GM12878 (cell line): Measurements from ENCODE around the gene NSUN2. TPM values are rescaled to one million over a fixed set of nuclear protein-coding genes. Genes with fewer than 3 reads are reported as not detected.

Source experiments
- ATAC-seq: fragments of 200-7000 bp; cut with Tn5 transposase; 3 replicates; pipeline ENCODE4 v1.9.1; 2020; ENCODE audit warnings: mild to moderate bottlenecking, moderate library complexity
- BruUV-seq: library from RNA; stranded (reverse); fragments of 400-500 nt; replicated peaks from 2 replicates; lab custom pipeline; 2021; lab: Mats Ljungman, UMichigan
- CTCF ChIA-PET: fragments of 300-600 bp; sonication (Branson Sonifier 250); formaldehyde crosslinking; extraction: SDS; loops from one replicate; lab custom pipeline; 2021; ENCODE audit warnings: inconsistent platforms; lab: Yijun Ruan, JAX
- POLR2A ChIA-PET: fragments of 350-600 bp; formaldehyde crosslinking; extraction: SDS; loops from one replicate; lab custom pipeline; 2021; ENCODE audit warnings: inconsistent platforms; lab: Charles Lee
- RAD21 ChIA-PET: fragments of 300-600 bp; sonication (Branson Sonifier 250); formaldehyde crosslinking; loops from one replicate; lab custom pipeline; 2023; ENCODE audit warnings: antibody characterized with exemption; ENCODE audit not compliant: unreplicated experiment; lab: Charles Lee
- SMC1A ChIA-PET: fragments of 300-600 bp; sonication (Branson Sonifier 250); formaldehyde crosslinking; loops from one replicate; lab custom pipeline; 2023; ENCODE audit not compliant: unreplicated experiment, uncharacterized antibody; lab: Charles Lee
- DNase-seq: peaks from one replicate; pipeline ENCODE4 v3.0.0-alpha.2; 2011; ENCODE audit warnings: low read depth, low spot score
- FAIRE-seq: peaks from 3 replicates; lab custom pipeline; 2011; peaks lifted over from hg19 to GRCh38; lab: Jason Lieb, UNC
- H2AFZ ChIP-seq: 2 replicates; pipeline ENCODE4 v1.6.0; 2011; ENCODE audit warnings: low read depth, low read length, control low read depth; ENCODE audit not compliant: control insufficient read depth
- H3K27ac ChIP-seq: 2 replicates; pipeline ENCODE4 v1.5.1; 2011; ENCODE audit warnings: control low read depth; ENCODE audit not compliant: control insufficient read depth, insufficient read depth
- H3K27me3 ChIP-seq, 2 experiments: replicated peaks in 1 of 2; 2 replicates each; pipeline versions ENCODE4 v1.6.0 to v1.6.1; 2011; ENCODE audit warnings: low read length in 1 of 2; ENCODE audit not compliant: control insufficient read depth in 2 of 2, insufficient read depth in 2 of 2
- H3K36me3 ChIP-seq, 2 experiments: 2 replicates each; pipeline ENCODE4 v1.5.1; 2011; ENCODE audit warnings: low read length in 1 of 2; ENCODE audit not compliant: control insufficient read depth in 2 of 2, insufficient read depth in 2 of 2
- H3K4me1 ChIP-seq: 2 replicates; pipeline ENCODE4 v1.6.1; 2011; ENCODE audit warnings: mild to moderate bottlenecking, low read length, moderate library complexity, mixed read lengths; ENCODE audit not compliant: control insufficient read depth, insufficient read depth
- H3K4me2 ChIP-seq: 2 replicates; pipeline ENCODE4 v1.6.0; 2011; ENCODE audit warnings: control low read depth; ENCODE audit not compliant: control insufficient read depth, insufficient read depth
- H3K4me3 ChIP-seq: fragments of 200-600 bp; sonication (generic); 2 replicates; pipeline ENCODE4 v1.5.1; 2016
- H3K79me2 ChIP-seq: 2 replicates; pipeline ENCODE4 v1.6.0; 2011; ENCODE audit warnings: low read length; ENCODE audit not compliant: control insufficient read depth, insufficient read depth
- H3K9ac ChIP-seq: 2 replicates; pipeline ENCODE4 v1.8.0; 2011; ENCODE audit warnings: low read length, control low read depth, mixed read lengths; ENCODE audit not compliant: control insufficient read depth, insufficient read depth
- H3K9me3 ChIP-seq: replicated peaks from 3 replicates; pipeline ENCODE4 v1.5.1; 2011; ENCODE audit warnings: mild to moderate bottlenecking, low read length; ENCODE audit not compliant: control insufficient read depth, insufficient read depth
- H4K20me1 ChIP-seq: 2 replicates; pipeline ENCODE4 v1.6.0; 2011; ENCODE audit not compliant: control insufficient read depth, insufficient read depth
- BMI1 ChIP-seq: fragments of 450-650 bp; IDR thresholded peaks from 2 replicates; pipeline ENCODE4 v1.6.1; 2016; ENCODE audit warnings: mild to moderate bottlenecking, moderate library complexity, borderline replicate concordance
- ETV6 ChIP-seq, 2 experiments: fragments of 450-650 bp in 1 of 2; IDR thresholded peaks in 1 of 2; conservative IDR thresholded peaks in 1 of 2; 2 replicates each; pipeline ENCODE4 v1.6.1; 2014; ENCODE audit warnings: antibody characterized with exemption in 1 of 2, borderline replicate concordance in 1 of 2, low read depth in 1 of 2, mild to moderate bottlenecking in 1 of 2, moderate library complexity in 1 of 2
- GATAD2B ChIP-seq: fragments of 450-650 bp; conservative IDR thresholded peaks from 2 replicates; pipeline ENCODE4 v1.6.1; 2017; ENCODE audit warnings: low read depth, mild to moderate bottlenecking, moderate library complexity
- IKZF2 ChIP-seq, 2 experiments: fragments of 450-650 bp; IDR thresholded peaks; 2 replicates each; pipeline ENCODE4 v1.6.1; 2017; ENCODE audit warnings: mild to moderate bottlenecking in 2 of 2, moderate library complexity in 2 of 2
- IRF4 ChIP-seq: IDR thresholded peaks from 2 replicates; pipeline ENCODE4 v1.6.1; 2011; ENCODE audit warnings: low read depth, low read length
- JUNB ChIP-seq: IDR thresholded peaks from 2 replicates; pipeline ENCODE4 v1.6.1; 2016; ENCODE audit warnings: antibody characterized with exemption, mild to moderate bottlenecking
- JUND ChIP-seq: IDR thresholded peaks from 2 replicates; pipeline ENCODE4 v1.6.1; 2012; ENCODE audit warnings: low read depth, mild to moderate bottlenecking, low read length, improper control_type of control experiment, moderate library complexity
- KDM1A ChIP-seq: fragments of 200-600 bp; sonication (generic); IDR thresholded peaks from 2 replicates; pipeline ENCODE4 v1.6.1; 2016; ENCODE audit warnings: borderline replicate concordance
- LARP7 ChIP-seq: fragments of 450-650 bp; IDR thresholded peaks from 2 replicates; pipeline ENCODE4 v1.6.1; 2017; ENCODE audit warnings: mild to moderate bottlenecking
- MEF2A ChIP-seq: IDR thresholded peaks from 2 replicates; pipeline ENCODE4 v1.6.1; 2011; ENCODE audit warnings: low read depth, mild to moderate bottlenecking, low read length, moderate library complexity; ENCODE audit not compliant: insufficient read depth
- NR2F1 ChIP-seq: fragments of 450-650 bp; conservative IDR thresholded peaks from 2 replicates; pipeline ENCODE4 v1.6.1; 2017; ENCODE audit warnings: mild to moderate bottlenecking
- RELA ChIP-seq: fragments of 450-650 bp; IDR thresholded peaks from 2 replicates; pipeline ENCODE4 v1.8.0; 2014; ENCODE audit warnings: borderline replicate concordance; ENCODE audit not compliant: partially characterized antibody
- SREBF1 ChIP-seq: IDR thresholded peaks from 2 replicates; pipeline ENCODE4 v1.6.1; 2012; ENCODE audit warnings: mild to moderate bottlenecking, low read length
- STAT3 ChIP-seq: IDR thresholded peaks from 2 replicates; pipeline ENCODE4 v1.6.1; 2011; ENCODE audit warnings: low read depth, low read length, improper control_type of control experiment
- TCF12 ChIP-seq: IDR thresholded peaks from 2 replicates; pipeline ENCODE4 v1.6.1; 2011; ENCODE audit warnings: low read depth, mild to moderate bottlenecking, low read length
- WRNIP1 ChIP-seq: IDR thresholded peaks from 2 replicates; pipeline ENCODE4 v1.6.1; 2011; ENCODE audit warnings: low read depth, low read length, improper control_type of control experiment, borderline replicate concordance
- ZBTB40 ChIP-seq: fragments of 450-650 bp; IDR thresholded peaks from 2 replicates; pipeline ENCODE4 v1.6.1; 2016; ENCODE audit warnings: mild to moderate bottlenecking, moderate library complexity, borderline replicate concordance
- WGBS: methylation state at CpG from one replicate; pipeline ENCODE4 v1.1.6; 2016; ENCODE audit warnings: low lambda C conversion rate; ENCODE audit not compliant: insufficient replicate concordance, insufficient coverage; ENCODE audit errors: missing lambda C conversion rate; 5-methylcytosine and 5-hydroxymethylcytosine counted together
- in situ Hi-C: fragments of 300-500 bp; cut with MboI; formaldehyde crosslinking; loops from 9 replicates; pipeline ENCODE4 v1.14.3; 2018; ENCODE audit warnings: mixed read lengths
- intact Hi-C: fragments of 100-400 bp; cut with micrococcal nuclease; formaldehyde crosslinking; loops from one replicate; pipeline ENCODE4 v1.14.2; 2022; ENCODE audit not compliant: unreplicated experiment
- polyA plus RNA-seq, 11 experiments: library from polyadenylated mRNA; depleted of rRNA in 4 of 11; unstranded in 6 of 11; stranded (reverse) in 5 of 11; fragments of >200 nt; fragmentation: Nextera tagmentation in 4 of 11; fragmentation: Illumina TruSeq in 1 of 11; extraction: Ambion mirVana in 4 of 11; extraction: Trizol in 1 of 11; gene quantifications; 1 replicate in 1 of 11; 2 replicates in 10 of 11; pipeline versions ENCODE4 v1.2.1 to v1.2.3, GENCODE V29; 2011 to 2016; ENCODE audit warnings: inconsistent platforms in 2 of 11, missing spikeins in 2 of 11, low read depth in 1 of 11
- total RNA-seq, 4 experiments: library from RNA; depleted of rRNA in 3 of 4; stranded (reverse); fragments of >200 nt in 3 of 4; fragmentation: Illumina TruSeq in 1 of 4; extraction: Trizol in 1 of 4; gene quantifications; 2 replicates each; pipeline versions ENCODE4 v1.2.1 to v1.2.3, GENCODE V29; 2013 to 2021
- TF ChIP-seq, protein P1 (sequence below): IDR thresholded peaks from 2 replicates; pipeline ENCODE4 v1.6.1; 2011; ENCODE audit warnings: low read depth, mild to moderate bottlenecking, low read length, moderate library complexity, borderline replicate concordance; ENCODE audit errors: extremely low read depth
- TF ChIP-seq, protein P2 (sequence below): fragments of 450-650 bp; formaldehyde crosslinking; IDR thresholded peaks from 2 replicates; pipeline ENCODE4 v1.4.0; 2020; ENCODE audit warnings: mild to moderate bottlenecking, moderate library complexity

NSUN2 gene
- total and polyA plus RNA-seq, 10 of the 15 experiments (the other 5 are each of a cell fraction or from before 2014, with no cell fraction given), result 8.0 to 112 (median 91.1) TPM

DNA sequence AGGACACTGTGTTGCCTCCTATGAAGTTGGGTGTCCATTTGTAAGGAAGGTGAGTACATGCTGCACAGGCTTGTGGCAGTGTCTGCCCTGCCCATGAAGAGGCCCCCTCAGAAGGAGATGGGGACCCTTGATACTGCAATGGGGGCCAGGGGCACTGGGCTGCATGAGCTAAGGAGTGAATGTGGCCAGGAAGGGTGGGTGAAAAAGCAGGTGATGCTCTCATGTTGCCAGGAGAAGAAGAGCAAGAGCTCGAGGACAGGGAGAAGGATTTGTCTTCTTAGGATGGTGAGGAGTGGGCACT is 76.1 kb downstream of the NSUN2 start:
- H4K20me1 ChIP-seq, result no peaks in the 10 kb centered on the region
- peaks cover 0 to 2% of the 10 kb centered on the region in 2 experiments; a peak in 2 of 4 replicates for H3K27me3 ChIP-seq
- no peak overlapping the region for H3K4me3 ChIP-seq
- TF ChIP-seq WRNIP1 (no peak), ZBTB40 (no peak), LARP7 (no peak), ETV6 (conservative IDR thresholded peaks at IDR 0.05 in 1 of 2, IDR thresholded peaks at IDR 0.05 in 1 of 2; ENCODE audit: borderline replicate concordance in 1 of 2, low read depth in 1 of 2) (no peak), BMI1 (no peak), RELA (no peak), IRF4 (no peak), NR2F1 (no peak), GATAD2B (no peak), JUNB (no peak), IKZF2 (IDR thresholded peaks at IDR 0.05) (no peak), TCF12 (no peak), KDM1A (no peak), SREBF1 (no peak), STAT3 (no peak), JUND (no peak), MEF2A (no peak)
- TF ChIP-seq, protein P1, sequence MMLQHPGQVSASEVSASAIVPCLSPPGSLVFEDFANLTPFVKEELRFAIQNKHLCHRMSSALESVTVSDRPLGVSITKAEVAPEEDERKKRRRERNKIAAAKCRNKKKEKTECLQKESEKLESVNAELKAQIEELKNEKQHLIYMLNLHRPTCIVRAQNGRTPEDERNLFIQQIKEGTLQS, result no peak
- TF ChIP-seq, protein P2, sequence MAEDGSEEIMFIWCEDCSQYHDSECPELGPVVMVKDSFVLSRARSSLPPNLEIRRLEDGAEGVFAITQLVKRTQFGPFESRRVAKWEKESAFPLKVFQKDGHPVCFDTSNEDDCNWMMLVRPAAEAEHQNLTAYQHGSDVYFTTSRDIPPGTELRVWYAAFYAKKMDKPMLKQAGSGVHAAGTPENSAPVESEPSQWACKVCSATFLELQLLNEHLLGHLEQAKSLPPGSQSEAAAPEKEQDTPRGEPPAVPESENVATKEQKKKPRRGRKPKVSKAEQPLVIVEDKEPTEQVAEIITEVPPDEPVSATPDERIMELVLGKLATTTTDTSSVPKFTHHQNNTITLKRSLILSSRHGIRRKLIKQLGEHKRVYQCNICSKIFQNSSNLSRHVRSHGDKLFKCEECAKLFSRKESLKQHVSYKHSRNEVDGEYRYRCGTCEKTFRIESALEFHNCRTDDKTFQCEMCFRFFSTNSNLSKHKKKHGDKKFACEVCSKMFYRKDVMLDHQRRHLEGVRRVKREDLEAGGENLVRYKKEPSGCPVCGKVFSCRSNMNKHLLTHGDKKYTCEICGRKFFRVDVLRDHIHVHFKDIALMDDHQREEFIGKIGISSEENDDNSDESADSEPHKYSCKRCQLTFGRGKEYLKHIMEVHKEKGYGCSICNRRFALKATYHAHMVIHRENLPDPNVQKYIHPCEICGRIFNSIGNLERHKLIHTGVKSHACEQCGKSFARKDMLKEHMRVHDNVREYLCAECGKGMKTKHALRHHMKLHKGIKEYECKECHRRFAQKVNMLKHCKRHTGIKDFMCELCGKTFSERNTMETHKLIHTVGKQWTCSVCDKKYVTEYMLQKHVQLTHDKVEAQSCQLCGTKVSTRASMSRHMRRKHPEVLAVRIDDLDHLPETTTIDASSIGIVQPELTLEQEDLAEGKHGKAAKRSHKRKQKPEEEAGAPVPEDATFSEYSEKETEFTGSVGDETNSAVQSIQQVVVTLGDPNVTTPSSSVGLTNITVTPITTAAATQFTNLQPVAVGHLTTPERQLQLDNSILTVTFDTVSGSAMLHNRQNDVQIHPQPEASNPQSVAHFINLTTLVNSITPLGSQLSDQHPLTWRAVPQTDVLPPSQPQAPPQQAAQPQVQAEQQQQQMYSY (CRISPR knock-in tag), result no peak
- TF ChIP-seq, all 136 proteins: peak for 0
- no peaks in the 10 kb centered on the region for H3K4me1 ChIP-seq
- intact Hi-C loops, result no loop called here
- H3K4me2 ChIP-seq, result no peak overlapping the region
- no peaks in the 10 kb centered on the region; the same call in 2 of the 3 replicates for H3K9me3 ChIP-seq
- ChIA-PET POLR2A (no interaction called here), RAD21 (interaction anchor here (0.8 kb wide), 1 partner anchor 188 kb away, joined by 3 read pairs; no protein-coding TSS in a partner anchor), SMC1A (no interaction called here), CTCF (no interaction called here)
- FAIRE-seq (no peak), ATAC-seq (no peak), DNase-seq (no peak)
- H3K79me2 ChIP-seq, result no peaks in the 10 kb centered on the region
- no peak overlapping the region for H3K27ac ChIP-seq
- 0% methylated on average over 1 of the region's 1 CpG for WGBS
- no peak overlapping the region for H3K9ac ChIP-seq
- H2AFZ ChIP-seq, result no peak overlapping the region
- no peaks in the 10 kb centered on the region for H3K36me3 ChIP-seq
- BruUV-seq, result no TSS peak
- in situ Hi-C loops, result no loop called here
